ENCODE data around the gene RNF217. TPM values are rescaled to one million over a fixed set of nuclear protein-coding genes. Genes with fewer than 3 reads are reported as not detected.
"Not testable (repeated sequence)": the region's sequence is repeated elsewhere in the genome, so short reads cannot be mapped to it uniquely, and the experiment has no call there.

Gene RNF217
- total RNA-seq, 2 donors from 2014 or later: 2.0 TPM; not detected in 1

- no peaks in the 10 kb centered on the region for H3K36me3 Mint-ChIP-seq
- DNase-seq (ENCODE audit: low spot score in 2 of 2) (no peak), ATAC-seq (no peak)
- H3K27ac Mint-ChIP-seq: no peak overlapping the region
- no peaks in the 10 kb centered on the region for H3K9me3 Mint-ChIP-seq
Observed at GRCh38 chr6:125050663-125051318, 88.6 kb downstream of the RNF217 start.

- H3K36me3 Mint-ChIP-seq: no peaks in the 10 kb centered on the region
- ATAC-seq: no peak
- no peak overlapping the region for H3K27ac Mint-ChIP-seq
- H3K9me3 Mint-ChIP-seq: no peaks in the 10 kb centered on the region
- DNase-seq (ENCODE audit: low spot score in 2 of 2): no peak
Observed at GRCh38 chr6:125053809-125054208, 91.6 kb downstream of the RNF217 start.

GRCh38 chr6:125054331-125054730 lies 92.1 kb downstream of the RNF217 start:
- Mint-ChIP-seq H3K27ac (no peak overlapping the region), H3K9me3 (no peaks in the 10 kb centered on the region), H3K36me3 (no peaks in the 10 kb centered on the region)
- DNase-seq (ENCODE audit: low spot score in 2 of 2) (no peak), ATAC-seq (no peak)

- no peak for DNase-seq (ENCODE audit: low spot score in 2 of 2)
- H3K27ac Mint-ChIP-seq: no peak overlapping the region
- H3K36me3 Mint-ChIP-seq: no peaks in the 10 kb centered on the region
- H3K9me3 Mint-ChIP-seq: no peaks in the 10 kb centered on the region
- ATAC-seq: no peak
Observed at GRCh38 chr6:125057392-125058246, 95.4 kb downstream of the RNF217 start.

GRCh38 chr6:125058546-125058945 lies 96.3 kb downstream of the RNF217 start:
- DNase-seq (ENCODE audit: low spot score in 2 of 2) (no peak), ATAC-seq (no peak)
- Mint-ChIP-seq H3K36me3 (no peaks in the 10 kb centered on the region), H3K9me3 (no peaks in the 10 kb centered on the region), H3K27ac (no peak overlapping the region)

GRCh38 chr6:125063307-125063706 lies 101.1 kb downstream of the RNF217 start:
- DNase-seq (ENCODE audit: low spot score in 2 of 2): no peak
- Mint-ChIP-seq H3K27ac (no peak overlapping the region), H3K9me3 (no peaks in the 10 kb centered on the region), H3K36me3 (no peaks in the 10 kb centered on the region)
- no peak for ATAC-seq

- Mint-ChIP-seq H3K27ac (no peak overlapping the region), H3K9me3 (no peaks in the 10 kb centered on the region), H3K36me3 (no peaks in the 10 kb centered on the region)
- DNase-seq (ENCODE audit: low spot score in 2 of 2) (no peak), ATAC-seq (no peak)
Observed at GRCh38 chr6:125066140-125066539, 103.9 kb downstream of the RNF217 start.

GRCh38 chr6:125066964-125067363 lies 104.7 kb downstream of the RNF217 start:
- no peak for DNase-seq (ENCODE audit: low spot score in 2 of 2)
- Mint-ChIP-seq H3K36me3 (no peaks in the 10 kb centered on the region), H3K9me3 (no peaks in the 10 kb centered on the region), H3K27ac (no peak overlapping the region)
- peak; percentile 56 to 61 for ATAC-seq

- Mint-ChIP-seq H3K9me3 (no peaks in the 10 kb centered on the region), H3K36me3 (no peaks in the 10 kb centered on the region), H3K27ac (no peak overlapping the region)
- no peak for DNase-seq (ENCODE audit: low spot score in 2 of 2)
- peak; percentile 40 to 51 for ATAC-seq
Observed at GRCh38 chr6:125067552-125067951, 105.3 kb downstream of the RNF217 start.

GRCh38 chr6:125073071-125073470 lies 110.8 kb downstream of the RNF217 start:
- H3K36me3 Mint-ChIP-seq: no peaks in the 10 kb centered on the region

GRCh38 chr6:125074120-125074519 lies 111.9 kb downstream of the RNF217 start:
- Mint-ChIP-seq H3K9me3 (no peaks in the 10 kb centered on the region), H3K36me3 (no peaks in the 10 kb centered on the region), H3K27ac (no peak overlapping the region)
- DNase-seq (ENCODE audit: low spot score in 2 of 2) (no peak), ATAC-seq (no peak)

More at GRCh38 chr6:125073071-125073470, 110.8 kb downstream of the RNF217 start:
- ATAC-seq (no peak), DNase-seq (ENCODE audit: low spot score in 2 of 2) (no peak)
- H3K9me3 Mint-ChIP-seq: no peaks in the 10 kb centered on the region
- no peak overlapping the region for H3K27ac Mint-ChIP-seq

GRCh38 chr6:125075073-125075472 lies 112.8 kb downstream of the RNF217 start:
- H3K9me3 Mint-ChIP-seq; DNase-seq (ENCODE audit: low spot score in 2 of 2); H3K36me3 Mint-ChIP-seq; ATAC-seq; H3K27ac Mint-ChIP-seq: not testable (repeated sequence)

GRCh38 chr6:125075741-125076481 lies 113.7 kb downstream of the RNF217 start:
- Mint-ChIP-seq H3K36me3 (no peaks in the 10 kb centered on the region), H3K9me3 (no peaks in the 10 kb centered on the region), H3K27ac (no peak overlapping the region)
- DNase-seq (ENCODE audit: low spot score in 2 of 2) (no peak), ATAC-seq (no peak)

GRCh38 chr6:125076482-125076742 lies 114.2 kb downstream of the RNF217 start:
- Mint-ChIP-seq H3K36me3 (no peaks in the 10 kb centered on the region), H3K27ac (no peak overlapping the region), H3K9me3 (no peaks in the 10 kb centered on the region)
- ATAC-seq (no peak), DNase-seq (ENCODE audit: low spot score in 2 of 2) (no peak)

- DNase-seq (ENCODE audit: low spot score in 2 of 2) (no peak), ATAC-seq (no peak)
- no peak overlapping the region for H3K27ac Mint-ChIP-seq
- no peaks in the 10 kb centered on the region for H3K36me3 Mint-ChIP-seq
- no peaks in the 10 kb centered on the region for H3K9me3 Mint-ChIP-seq
Observed at GRCh38 chr6:125077453-125077852, 115.2 kb downstream of the RNF217 start.

- no peaks in the 10 kb centered on the region for H3K36me3 Mint-ChIP-seq
- no peaks in the 10 kb centered on the region for H3K9me3 Mint-ChIP-seq
- no peak for DNase-seq (ENCODE audit: low spot score in 2 of 2)
- no peak overlapping the region for H3K27ac Mint-ChIP-seq
- no peak for ATAC-seq
Observed at GRCh38 chr6:125078602-125079321, 116.5 kb downstream of the RNF217 start.

All from activated naive CD4-positive, alpha-beta T cell treated with anti-CD3 and anti-CD28 coated beads, Interleukin-2, amount 50 U/mL, for 72 hours (primary cell).